NK-92 (cell line): ENCODE data around the gene KRT75.
"Not testable (repeated sequence)": the region's sequence is repeated elsewhere in the genome, so short reads cannot be mapped to it uniquely, and the experiment has no call there.

Source experiments
- DNase-seq: peaks from one replicate; lab custom pipeline; 2025; ENCODE audit not compliant: unreplicated experiment; lab: John Stamatoyannopoulos, UW

The KRT75 gene

GRCh38 chr12:52434081-52434733 is at the start of gene KRT75:
KRT75 (minus strand) TSS chr12:52434371; CDS start chr12:52434304, 67 bp downstream.
- no peak for DNase-seq

- DNase-seq, result no peak
These were observed 45.9 kb upstream of the KRT75 start for GRCh38 chr12:52480073-52480472.

GRCh38 chr12:52477651-52478050 is 43.5 kb upstream of the KRT75 start:
- DNase-seq, result no peak

- DNase-seq, result no peak
These were observed 40.0 kb upstream of the KRT75 start for GRCh38 chr12:52474212-52474611.

GRCh38 chr12:52473768-52474167 is 39.6 kb upstream of the KRT75 start, which contains the start of gene KRT6C:
KRT6C (minus strand) TSS chr12:52473805; CDS start chr12:52473737, 68 bp downstream.
- DNase-seq, result no peak

GRCh38 chr12:52469853-52470252 is 35.7 kb upstream of the KRT75 start:
- no peak for DNase-seq

- DNase-seq, result no peak
These were observed 30.7 kb upstream of the KRT75 start for GRCh38 chr12:52464897-52465296.

- no peak for DNase-seq
These were observed 27.5 kb upstream of the KRT75 start for GRCh38 chr12:52461693-52462092.

GRCh38 chr12:52458861-52459260 is 24.7 kb upstream of the KRT75 start:
- no peak for DNase-seq

GRCh38 chr12:52455821-52456220 is 21.6 kb upstream of the KRT75 start:
- no peak for DNase-seq

GRCh38 chr12:52454411-52455201 is 20.4 kb upstream of the KRT75 start:
- DNase-seq, result no peak

- DNase-seq, result no peak
These were observed 17.9 kb upstream of the KRT75 start, which contains the start of gene KRT6B for GRCh38 chr12:52452101-52452500. KRT6B (minus strand) TSS chr12:52452146; CDS start chr12:52452078, 68 bp downstream.

- DNase-seq, result no peak
These were observed 14.1 kb upstream of the KRT75 start for GRCh38 chr12:52448228-52448627.

- DNase-seq, result not testable (repeated sequence)
These were observed 13.0 kb upstream of the KRT75 start for GRCh38 chr12:52447196-52447595.

GRCh38 chr12:52446367-52447045 is 12.3 kb upstream of the KRT75 start:
- DNase-seq, result no peak

- no peak for DNase-seq
These were observed 11.7 kb upstream of the KRT75 start for GRCh38 chr12:52445876-52446275.

- no peak for DNase-seq
These were observed 10.8 kb upstream of the KRT75 start for GRCh38 chr12:52444647-52445595.

GRCh38 chr12:52443966-52444365 is 9.8 kb upstream of the KRT75 start:
- DNase-seq, result no peak

- no peak for DNase-seq
These were observed 8.5 kb upstream of the KRT75 start for GRCh38 chr12:52442600-52443061.

GRCh38 chr12:52441320-52441911 is 7.2 kb upstream of the KRT75 start:
- DNase-seq, result no peak
